GM23338 (cell line): ENCODE data around the gene PXDN. TPM values are rescaled to one million over a fixed set of nuclear protein-coding genes. Genes with fewer than 3 reads are reported as not detected.

Experiments used
- ATAC-seq: fragments of 200-7000 bp; cut with Tn5 transposase; 3 replicates; pipeline ENCODE4 v1.9.1; 2020
- DNase-seq: peaks from one replicate; pipeline ENCODE4 v3.0.0-alpha.2; 2015; ENCODE audit warnings: low spot score
- H2AFZ ChIP-seq: fragments of 200-600 bp; sonication (generic); 2 replicates; pipeline ENCODE4 v1.8.0; 2016; ENCODE audit warnings: antibody characterized with exemption, mild to moderate bottlenecking, moderate library complexity
- H3F3A ChIP-seq: fragments of 200-600 bp; sonication (generic); replicated peaks from 2 replicates; pipeline ENCODE4 v1.8.0; 2017; ENCODE audit warnings: antibody characterized with exemption, mixed run types, low read depth
- H3K27ac ChIP-seq: fragments of 200-600 bp; sonication (generic); 2 replicates; pipeline ENCODE4 v1.6.1; 2016; ENCODE audit warnings: low read depth
- H3K27me3 ChIP-seq: fragments of 200-600 bp; sonication (generic); 2 replicates; pipeline ENCODE4 v1.8.0; 2016; ENCODE audit warnings: mild to moderate bottlenecking, mixed run types, moderate library complexity; ENCODE audit not compliant: insufficient read depth
- H3K36me3 ChIP-seq: fragments of 200-600 bp; sonication (generic); 2 replicates; pipeline ENCODE4 v1.8.0; 2016; ENCODE audit warnings: mild to moderate bottlenecking; ENCODE audit not compliant: insufficient read depth
- H3K4me1 ChIP-seq: fragments of 200-600 bp; sonication (generic); 2 replicates; pipeline ENCODE4 v1.8.0; 2016; ENCODE audit warnings: mild to moderate bottlenecking, moderate library complexity; ENCODE audit not compliant: insufficient read depth
- H3K4me2 ChIP-seq: fragments of 200-600 bp; sonication (generic); 2 replicates; pipeline ENCODE4 v1.7.1; 2017; ENCODE audit warnings: mixed run types
- H3K4me3 ChIP-seq: fragments of 200-600 bp; sonication (generic); 2 replicates; pipeline ENCODE4 v1.6.1; 2016; ENCODE audit warnings: mixed run types
- H3K79me2 ChIP-seq: fragments of 200-600 bp; sonication (generic); replicated peaks from 2 replicates; pipeline ENCODE4 v1.8.0; 2017; ENCODE audit warnings: mild to moderate bottlenecking; ENCODE audit not compliant: insufficient read depth
- H3K9me2 ChIP-seq: fragments of 200-600 bp; sonication (generic); 2 replicates; pipeline ENCODE4 v1.8.0; 2017; ENCODE audit not compliant: insufficient read depth
- H4K20me1 ChIP-seq: fragments of 200-600 bp; sonication (generic); replicated peaks from 2 replicates; pipeline ENCODE4 v1.8.0; 2017; ENCODE audit warnings: mild to moderate bottlenecking; ENCODE audit not compliant: insufficient read depth
- H3K27ac Mint-ChIP-seq: 2 replicates; pipeline ENCODE4 v1.8.0; 2020; ENCODE audit warnings: inconsistent platforms, mild to moderate bottlenecking, moderate library complexity, mixed read lengths
- H3K27me3 Mint-ChIP-seq: 3 replicates; pipeline ENCODE4 v1.8.0; 2022; ENCODE audit warnings: low read depth, mild to moderate bottlenecking, moderate library complexity, mixed read lengths, inconsistent platforms; ENCODE audit not compliant: insufficient read depth, poor library complexity
- H3K36me3 Mint-ChIP-seq: 3 replicates; pipeline ENCODE4 v1.8.0; 2021; ENCODE audit warnings: low read depth, mild to moderate bottlenecking, inconsistent platforms, moderate library complexity, mixed read lengths
- H3K4me1 Mint-ChIP-seq: 3 replicates; pipeline ENCODE4 v1.8.0; 2020; ENCODE audit warnings: mild to moderate bottlenecking, inconsistent platforms, mixed read lengths
- H3K4me3 Mint-ChIP-seq: 3 replicates; pipeline ENCODE4 v1.8.0; 2021; ENCODE audit warnings: moderate library complexity, mild to moderate bottlenecking, inconsistent platforms, mixed read lengths
- H3K9me3 Mint-ChIP-seq: 3 replicates; pipeline ENCODE4 v1.8.0; 2020; ENCODE audit warnings: moderate library complexity, mild to moderate bottlenecking, inconsistent platforms, mixed read lengths
- CREB1 ChIP-seq: fragments of 250-450 bp; sonication (Bioruptor Pico); IDR thresholded peaks from 2 replicates; pipeline ENCODE4 v1.5.0; 2020; ENCODE audit warnings: low read depth, mild to moderate bottlenecking, moderate library complexity
- CTCF ChIP-seq, 2 experiments: fragments of 200-600 bp in 1 of 2; sonication (generic) in 1 of 2; conservative IDR thresholded peaks; 2 replicates each; pipeline versions ENCODE4 v1.5.1 to v1.6.1; 2016 to 2017; ENCODE audit warnings: antibody characterized with exemption in 2 of 2, low read depth in 2 of 2, mild to moderate bottlenecking in 2 of 2, moderate library complexity in 1 of 2
- ETS1 ChIP-seq: IDR thresholded peaks from 2 replicates; pipeline ENCODE4 v1.6.1; 2016; ENCODE audit warnings: antibody characterized with exemption
- EZH2 ChIP-seq: fragments of 200-600 bp; sonication (generic); IDR thresholded peaks from one replicate; pipeline ENCODE4 v1.8.0; 2017; ENCODE audit warnings: antibody characterized with exemption, mild to moderate bottlenecking, low read depth; ENCODE audit not compliant: unreplicated experiment
- EZH2phosphoT487 ChIP-seq: fragments of 200-600 bp; sonication (generic); IDR thresholded peaks from one replicate; pipeline ENCODE4 v1.8.1; 2018; ENCODE audit warnings: antibody characterized with exemption; ENCODE audit not compliant: unreplicated experiment
- JUNB ChIP-seq: IDR thresholded peaks from one replicate; pipeline ENCODE4 v1.6.1; 2016; ENCODE audit warnings: antibody characterized with exemption; ENCODE audit not compliant: unreplicated experiment
- NANOG ChIP-seq: IDR thresholded peaks from 2 replicates; pipeline ENCODE4 v1.6.1; 2016; ENCODE audit warnings: antibody characterized with exemption, borderline replicate concordance
- POLR2AphosphoS5 ChIP-seq: IDR thresholded peaks from 2 replicates; pipeline ENCODE4 v1.6.1; 2016; ENCODE audit warnings: antibody characterized with exemption, low read depth
- REST ChIP-seq: IDR thresholded peaks from one replicate; pipeline ENCODE4 v1.6.1; 2018; ENCODE audit warnings: antibody characterized with exemption; ENCODE audit not compliant: unreplicated experiment
- STAT1 ChIP-seq: IDR thresholded peaks from one replicate; pipeline ENCODE4 v1.6.1; 2016; ENCODE audit warnings: antibody characterized with exemption; ENCODE audit not compliant: unreplicated experiment
- ZNF114 ChIP-seq: fragments of 250-450 bp; sonication (Bioruptor Pico); IDR thresholded peaks from 2 replicates; pipeline ENCODE4 v1.5.0; 2020; ENCODE audit warnings: mild to moderate bottlenecking, moderate library complexity
- ZNF331 ChIP-seq: fragments of 250-450 bp; sonication (Bioruptor Pico); IDR thresholded peaks from 2 replicates; pipeline ENCODE4 v1.5.0; 2020; ENCODE audit warnings: low read depth, mild to moderate bottlenecking, moderate library complexity
- ZNF462 ChIP-seq: fragments of 250-450 bp; sonication (Bioruptor Pico); IDR thresholded peaks from 2 replicates; pipeline ENCODE4 v1.5.0; 2020; ENCODE audit warnings: mild to moderate bottlenecking, moderate library complexity
- polyA plus RNA-seq: library from polyadenylated mRNA; unstranded; fragments of >200 nt; fragmentation: Nextera tagmentation; extraction: Ambion mirVana; gene quantifications from 2 replicates; pipeline ENCODE4 v1.2.1, GENCODE V29; 2016
- total RNA-seq: library from RNA; depleted of rRNA; stranded (reverse); fragments of >200 nt; shearing (Covaris generic); gene quantifications from 2 replicates; pipeline ENCODE4 v1.2.3, GENCODE V29; 2014

The PXDN gene
- total and polyA plus RNA-seq, 2 experiments from 2014 or later: 42.2 to 225 TPM

- H3K27ac Mint-ChIP-seq: no peak overlapping the region
- Histone ChIP-seq H3K36me3 (no peaks in the 10 kb centered on the region), H3K79me2 (no peaks in the 10 kb centered on the region), H3K9me2 (no peaks in the 10 kb centered on the region), H3K27ac (no peak overlapping the region), H3K27me3 (no peaks in the 10 kb centered on the region), H3F3A (no peaks in the 10 kb centered on the region), H3K4me2 (no peak overlapping the region), H2AFZ (peak overlapping the region; percentile 43; the same call in 1 of the 2 replicates), H3K4me1 (no peaks in the 10 kb centered on the region), H3K4me3 (no peak overlapping the region), H4K20me1 (no peaks in the 10 kb centered on the region)
- H3K4me1 Mint-ChIP-seq: peaks cover 20% of the 10 kb centered on the region
- H3K4me3 Mint-ChIP-seq: no peak overlapping the region
- H3K27me3 Mint-ChIP-seq: peaks cover 2% of the 10 kb centered on the region
- H3K36me3 Mint-ChIP-seq: no peaks in the 10 kb centered on the region; the same call in 2 of the 3 replicates
- peak; percentile 40 for ATAC-seq
- TF ChIP-seq NANOG: no peak
- TF ChIP-seq POLR2AphosphoS5: no peak
- no peak for TF ChIP-seq JUNB
- no peak for TF ChIP-seq ETS1
- no peak for TF ChIP-seq ZNF114 (CRISPR knock-in tag)
- TF ChIP-seq ZNF331 (CRISPR knock-in tag): no peak
- TF ChIP-seq STAT1: no peak
- no peak for TF ChIP-seq EZH2phosphoT487
- TF ChIP-seq REST: no peak
- TF ChIP-seq ZNF462 (CRISPR knock-in tag): no peak
- no peak for TF ChIP-seq CREB1 (CRISPR knock-in tag)
- TF ChIP-seq EZH2: no peak
- no peak for TF ChIP-seq CTCF (conservative IDR thresholded peaks at IDR 0.05; ENCODE audit: low read depth in 2 of 2)
- peak; percentile 32 for DNase-seq
- no peaks in the 10 kb centered on the region for H3K9me3 Mint-ChIP-seq
Observed at GRCh38 chr2:1784087-1784486, 39.8 kb upstream of the PXDN start.
